A549 (cell line): ENCODE data around the gene HOXB5.

Experiments used
- POLR2A ChIP-seq: IDR thresholded peaks from 2 replicates; pipeline ENCODE4 v1.6.1; 2012; ENCODE audit warnings: mild to moderate bottlenecking, low read length
- SMC3 ChIP-seq: fragments of >200 bp; sonication (Bioruptor Twin); formaldehyde crosslinking; IDR thresholded peaks from 3 replicates; pipeline ENCODE4 v1.6.1; 2018; ENCODE audit warnings: inconsistent platforms

DNA sequence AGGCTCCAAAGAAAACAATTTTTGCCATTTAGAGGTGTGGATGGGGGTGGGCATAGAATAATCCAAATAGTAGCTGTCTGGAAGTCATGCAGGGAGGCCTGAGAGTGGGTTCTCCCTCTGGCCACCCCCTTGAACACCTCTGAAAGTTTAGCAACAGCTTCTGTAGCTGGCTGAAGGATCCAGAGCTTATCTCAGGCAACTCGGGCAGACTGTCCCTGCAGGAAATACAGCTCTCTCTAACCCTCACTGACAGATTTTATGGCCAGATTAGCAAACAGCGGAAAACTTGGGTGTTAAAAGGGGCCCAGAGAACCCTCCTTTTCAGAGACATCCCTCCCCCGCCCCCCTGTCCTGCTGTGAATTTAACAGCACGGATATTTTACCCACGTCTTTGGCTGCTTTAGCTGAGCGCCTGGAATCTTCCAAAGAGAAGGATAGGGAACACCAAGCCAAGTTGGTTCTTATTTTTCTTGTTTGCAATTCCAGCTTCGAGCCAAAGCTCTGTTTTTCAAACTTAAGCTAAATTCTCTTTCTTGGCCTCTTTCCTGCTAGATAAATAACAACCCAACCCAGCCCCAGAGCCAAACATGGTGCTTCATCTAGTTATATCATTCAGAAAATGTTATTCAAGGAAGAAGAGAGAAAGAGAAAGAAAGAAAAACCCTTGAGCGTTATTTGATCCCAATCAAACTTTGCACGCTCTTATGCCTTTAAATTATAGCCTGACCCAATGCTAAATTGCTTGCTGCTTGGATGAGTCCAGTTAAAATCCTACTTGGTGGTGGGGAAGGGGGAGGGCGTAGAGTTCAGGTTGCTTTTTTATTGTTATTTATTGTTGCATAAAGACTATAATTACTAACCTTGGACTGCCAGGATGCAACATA lies 46.4 kb downstream of the HOXB5 start:
- TF ChIP-seq SMC3 (no peak), POLR2A (no peak)
